Myocyte (in vitro differentiated cells): ENCODE data around the gene KRTAP2-3. TPM values are rescaled to one million over a fixed set of nuclear protein-coding genes. Genes with fewer than 3 reads are reported as not detected.
"Not testable (repeated sequence)": the region's sequence is repeated elsewhere in the genome, so short reads cannot be mapped to it uniquely, and the experiment has no call there.

Experiments used
- DNase-seq: peaks from one replicate; pipeline ENCODE4 v3.0.0-alpha.2; 2012; ENCODE audit warnings: low read depth
- polyA plus RNA-seq: library from polyadenylated mRNA; unstranded; fragments of >200 nt; gene quantifications from one replicate; pipeline ENCODE4 v1.2.1, GENCODE V29; 2012; ENCODE audit warnings: missing spikeins
- total RNA-seq: library from RNA; depleted of rRNA; stranded (reverse); fragments of >200 nt; gene quantifications from 2 replicates; pipeline ENCODE4 v1.2.3, GENCODE V29; 2014

KRTAP2-3 gene, protein sequence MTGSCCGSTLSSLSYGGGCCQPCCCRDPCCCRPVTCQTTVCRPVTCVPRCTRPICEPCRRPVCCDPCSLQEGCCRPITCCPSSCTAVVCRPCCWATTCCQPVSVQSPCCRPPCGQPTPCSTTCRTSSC
- total RNA-seq: 0.19 TPM in 1 of 2 replicates, not detected in the other
- polyA plus RNA-seq: 1.7 TPM

DNA sequence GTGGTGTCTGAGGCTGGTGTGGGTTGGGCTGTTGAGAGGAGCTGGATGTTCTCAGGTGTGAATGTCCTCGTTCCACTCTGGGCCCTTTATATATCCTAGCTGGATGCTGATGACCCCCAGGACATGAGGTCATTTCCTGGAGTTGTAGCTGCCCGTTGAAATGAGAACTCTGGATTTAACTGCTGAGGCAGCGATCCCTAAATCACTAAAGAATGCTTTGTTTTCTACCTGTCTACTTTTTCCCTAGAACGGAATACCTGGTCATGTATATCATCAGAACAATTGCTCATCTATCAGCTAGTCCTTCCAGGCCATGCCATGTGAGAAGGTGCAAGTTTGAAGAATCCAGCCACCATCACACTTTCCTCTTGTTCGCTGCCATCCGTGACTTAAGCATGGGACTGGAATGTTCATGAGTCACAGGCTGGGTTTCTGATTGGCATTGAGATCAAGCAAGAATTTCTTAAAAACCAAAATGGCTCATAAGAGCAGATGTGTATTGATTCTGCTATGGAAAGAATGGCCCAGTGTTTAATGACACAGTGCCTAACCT is at the start of gene KRTAP2-3:
Gene KRTAP2-3, minus strand, starts transcription at position 63 of the 553 bp plus-strand sequence. CDS start 64 bp downstream, outside the sequence.
- peak; percentile 91 for DNase-seq

DNA sequence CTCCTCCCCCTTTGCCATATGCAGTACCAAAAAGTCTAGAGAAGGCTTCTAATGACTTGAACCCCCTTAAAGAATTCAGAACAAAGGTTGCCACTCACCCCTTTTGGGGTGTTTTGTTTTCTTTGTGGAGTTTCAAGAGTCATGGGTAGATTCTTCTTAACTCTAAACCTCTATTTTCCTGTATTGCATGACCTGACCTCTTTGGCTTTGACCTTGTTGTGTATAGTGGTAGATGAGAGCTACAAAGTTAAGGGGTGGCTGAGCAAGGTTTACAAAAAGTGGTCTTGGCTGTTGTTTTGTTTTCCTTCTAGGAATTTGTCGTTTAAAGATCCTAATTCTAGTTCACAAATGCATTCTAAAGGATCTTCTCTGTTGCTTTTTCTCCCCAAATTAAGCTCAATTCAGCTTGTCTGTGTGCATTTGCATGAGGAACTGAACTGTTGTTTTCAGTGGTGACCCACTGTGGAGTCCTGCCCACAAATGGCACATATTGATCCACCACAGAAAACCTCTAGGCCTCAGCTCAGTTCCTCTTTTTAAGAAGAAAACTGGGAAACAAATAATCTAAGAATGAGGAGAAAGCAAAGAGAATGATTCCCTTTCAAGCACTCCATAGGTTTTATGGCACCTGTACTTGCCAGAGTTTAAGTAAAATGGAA is 48.9 kb upstream of the KRTAP2-3 start:
- DNase-seq: not testable (repeated sequence)

DNA sequence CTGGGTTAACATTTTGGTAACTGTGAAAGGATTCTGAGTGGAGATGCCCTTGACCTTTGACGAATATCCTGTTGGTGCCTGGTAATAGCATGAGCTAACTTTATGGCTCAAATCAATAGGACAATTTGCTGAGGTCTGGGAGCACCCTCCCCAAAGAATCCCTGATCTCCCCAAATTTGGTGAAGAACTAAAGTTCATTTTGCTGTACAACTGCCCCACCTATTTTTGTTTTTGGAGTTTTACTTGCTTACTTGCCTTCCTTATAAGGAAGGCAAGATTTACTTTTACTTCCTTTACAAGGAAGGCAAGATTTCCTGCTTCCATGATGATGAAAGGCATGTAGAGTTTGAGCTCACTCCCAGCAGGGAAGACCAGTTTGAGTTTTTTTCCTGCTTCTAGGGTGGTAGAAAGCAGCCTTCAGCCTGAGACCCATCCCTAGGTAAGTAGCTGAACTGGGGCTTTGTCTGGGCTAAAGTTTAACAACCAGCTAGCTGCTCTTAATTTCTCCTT is 48.1 kb upstream of the KRTAP2-3 start:
- no peak for DNase-seq

DNA sequence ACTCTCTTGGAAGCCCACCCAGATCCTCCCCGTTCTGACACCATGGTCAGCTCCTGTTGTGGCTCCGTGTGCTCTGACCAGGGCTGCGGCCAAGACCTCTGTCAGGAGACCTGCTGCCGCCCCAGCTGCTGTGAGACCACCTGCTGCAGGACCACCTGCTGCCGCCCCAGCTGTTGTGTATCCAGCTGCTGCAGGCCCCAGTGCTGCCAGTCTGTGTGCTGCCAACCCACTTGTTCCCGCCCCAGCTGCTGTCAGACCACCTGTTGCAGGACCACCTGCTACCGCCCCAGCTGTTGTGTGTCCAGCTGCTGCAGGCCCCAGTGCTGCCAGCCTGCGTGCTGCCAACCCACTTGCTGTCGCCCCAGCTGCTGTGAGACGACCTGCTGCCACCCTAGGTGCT is 45.4 kb upstream of the KRTAP2-3 start, which contains the start of gene KRTAP4-9:
Gene KRTAP4-9, plus strand, starts transcription at position 43 of the 400 bp plus-strand sequence. Its CDS starts 0 bp downstream, at position 43.
- peak; percentile 15 for DNase-seq

DNA sequence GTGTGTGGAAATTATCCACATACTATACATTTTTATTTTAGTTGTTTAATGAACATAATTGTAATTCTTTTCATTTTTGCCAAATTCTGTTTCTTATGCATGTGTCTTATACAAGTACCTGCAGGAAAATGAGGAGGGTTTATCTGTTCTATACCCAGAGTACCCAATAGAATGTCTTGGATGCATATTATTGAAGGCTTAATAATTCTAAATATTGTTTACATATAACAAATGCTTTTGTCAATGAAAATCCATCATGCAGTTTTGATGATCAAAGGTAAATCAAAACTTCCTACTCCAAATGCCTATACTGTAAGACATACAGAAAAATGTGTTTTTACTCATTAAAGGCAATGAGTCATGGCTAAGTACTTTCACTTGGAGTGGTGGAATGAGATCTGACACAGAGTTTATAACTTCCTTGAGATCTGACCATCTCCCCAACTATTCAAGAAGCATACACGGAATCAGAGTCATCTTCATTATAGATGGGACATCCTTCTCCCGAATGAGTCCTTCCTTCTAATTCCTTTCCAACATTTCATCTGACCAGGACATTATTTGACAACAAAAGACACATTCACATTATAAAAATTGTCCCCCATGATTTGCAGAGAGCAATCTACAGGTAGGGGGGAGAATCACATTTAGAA is 44.6 kb upstream of the KRTAP2-3 start:
- DNase-seq: not testable (repeated sequence)

DNA sequence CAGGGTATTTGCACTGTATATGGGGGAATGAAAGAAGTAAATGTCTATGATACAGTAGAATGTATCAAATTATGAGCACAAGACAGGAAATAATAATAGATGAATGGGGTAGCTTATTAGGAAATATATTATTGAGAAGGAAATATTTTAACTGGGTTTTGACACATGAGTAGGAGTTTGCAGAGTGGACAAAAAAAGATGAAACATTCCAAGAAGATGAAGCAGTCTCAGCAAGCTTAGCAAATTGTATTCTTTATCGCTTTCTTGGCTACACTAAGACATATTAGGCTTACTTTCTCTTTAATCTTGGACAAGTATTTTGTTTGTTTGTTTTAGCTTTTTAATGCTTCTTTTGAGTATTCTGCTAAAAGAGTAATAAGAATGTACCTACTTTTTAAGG is 44.0 kb upstream of the KRTAP2-3 start:
- DNase-seq: no peak

DNA sequence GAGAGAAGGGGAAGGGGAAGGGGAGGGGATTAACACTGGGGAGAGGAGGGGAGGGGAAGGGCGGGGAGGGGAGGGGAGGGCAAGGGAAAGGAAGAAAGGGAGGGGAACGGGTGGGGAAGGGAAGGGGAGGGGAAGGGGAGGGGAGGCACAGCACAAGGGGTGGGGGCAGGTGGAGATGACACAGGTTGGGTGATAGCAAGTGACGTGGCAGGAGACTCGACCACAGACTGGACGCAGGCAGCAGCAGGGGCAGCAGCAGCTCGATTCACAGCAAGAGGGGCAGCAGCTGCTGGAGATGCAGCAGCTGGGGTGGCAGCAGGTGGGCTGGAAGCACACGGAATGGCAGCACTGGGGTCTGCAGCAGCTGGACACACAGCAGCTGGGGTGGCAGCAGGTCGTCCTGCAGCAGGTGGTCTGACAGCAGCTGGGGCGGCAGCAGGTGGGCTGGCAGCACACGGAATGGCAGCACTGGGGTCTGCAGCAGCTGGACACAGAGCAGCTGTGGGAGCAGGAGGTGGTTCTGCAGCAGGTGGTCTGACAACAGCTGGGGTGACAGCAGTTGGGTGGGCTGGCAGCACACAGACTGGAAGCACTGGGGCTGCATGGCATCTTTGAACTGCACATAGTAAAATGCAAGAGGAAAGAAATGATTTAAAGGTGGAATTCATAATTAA is 41.8 kb upstream of the KRTAP2-3 start, which contains the start of gene KRTAP4-16:
Gene KRTAP4-16, minus strand, starts transcription at position 624 of the 674 bp plus-strand sequence. Its CDS starts 0 bp downstream, at position 624.
- DNase-seq: peak; percentile 14

DNA sequence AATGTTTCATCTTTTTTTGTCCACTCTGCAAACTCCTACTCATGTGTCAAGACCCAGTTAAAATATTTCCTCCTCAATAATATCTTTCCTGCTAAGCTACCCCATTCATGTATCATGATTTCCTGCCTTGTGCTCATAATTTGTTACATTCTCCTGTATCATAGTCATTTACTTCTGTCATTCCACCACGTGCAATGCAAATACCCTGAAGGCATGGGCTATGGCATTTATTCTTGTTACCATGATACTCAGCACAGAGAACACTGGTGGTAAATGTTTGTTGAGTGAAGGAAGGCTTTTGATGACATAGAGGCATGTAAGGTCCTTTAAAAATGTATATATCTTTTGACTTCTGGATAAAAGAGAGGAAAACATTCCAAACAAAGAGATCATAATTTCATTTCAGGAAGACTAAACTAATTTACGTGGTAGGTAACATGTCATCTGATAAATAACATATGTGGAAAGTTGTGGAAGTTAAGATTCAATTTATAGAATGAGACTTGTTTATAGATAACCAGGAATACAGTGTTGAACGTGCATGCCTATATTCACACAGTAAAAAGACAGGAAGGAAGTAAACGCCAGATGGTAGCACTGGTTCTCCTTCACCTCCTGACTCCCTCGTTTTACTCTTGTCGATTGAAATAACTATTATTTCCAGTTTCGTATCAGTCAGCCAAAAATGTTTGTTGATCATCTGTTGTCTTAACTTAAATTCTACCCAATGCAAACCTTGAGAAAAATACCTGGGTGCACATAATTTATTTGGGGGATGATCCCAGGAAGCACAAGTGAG is 40.0 kb upstream of the KRTAP2-3 start:
- DNase-seq: not testable (repeated sequence)

DNA sequence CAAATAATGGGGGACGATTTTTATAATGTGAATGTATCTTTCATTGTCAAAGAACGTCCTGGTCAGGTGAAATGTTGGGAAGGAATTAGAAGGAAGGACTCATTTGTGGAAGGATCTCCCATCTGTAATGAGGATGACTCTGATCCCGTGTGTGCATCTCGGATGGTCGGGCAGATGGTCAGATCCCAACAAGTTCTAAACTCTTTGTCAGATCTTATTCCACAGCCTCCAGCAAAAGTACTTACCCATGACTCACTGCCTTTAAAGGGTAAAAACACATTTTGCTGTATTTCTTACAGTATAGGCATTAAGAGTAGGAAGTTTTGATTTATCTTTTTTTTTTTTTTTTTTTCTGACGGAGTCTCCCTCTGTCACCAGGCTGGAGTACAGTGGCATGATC is 38.6 kb upstream of the KRTAP2-3 start:
- no peak for DNase-seq

DNA sequence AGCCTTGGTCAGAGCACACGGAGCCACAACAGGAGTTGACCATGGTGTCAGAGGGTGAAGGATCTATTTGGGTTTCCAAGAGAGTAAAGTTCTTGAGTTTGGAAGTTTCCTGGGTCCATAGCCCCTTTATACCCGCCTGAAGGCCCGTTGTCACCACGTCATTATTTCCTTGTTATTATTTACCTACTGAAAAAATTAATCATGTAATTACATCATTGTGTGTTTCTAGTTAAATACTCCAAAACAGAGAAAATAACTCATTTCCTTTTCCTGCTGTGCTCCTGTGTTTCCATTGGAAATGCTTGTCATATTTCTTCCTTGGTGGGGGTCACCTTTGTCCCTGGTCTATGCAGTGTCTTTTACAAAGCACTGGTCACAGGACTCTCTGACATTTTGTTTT is 38.1 kb upstream of the KRTAP2-3 start, which contains the start of gene KRTAP4-8:
Gene KRTAP4-8, minus strand, starts transcription at position 101 of the 400 bp plus-strand sequence. Its CDS starts 58 bp downstream, at position 43.
- no peak for DNase-seq

DNA sequence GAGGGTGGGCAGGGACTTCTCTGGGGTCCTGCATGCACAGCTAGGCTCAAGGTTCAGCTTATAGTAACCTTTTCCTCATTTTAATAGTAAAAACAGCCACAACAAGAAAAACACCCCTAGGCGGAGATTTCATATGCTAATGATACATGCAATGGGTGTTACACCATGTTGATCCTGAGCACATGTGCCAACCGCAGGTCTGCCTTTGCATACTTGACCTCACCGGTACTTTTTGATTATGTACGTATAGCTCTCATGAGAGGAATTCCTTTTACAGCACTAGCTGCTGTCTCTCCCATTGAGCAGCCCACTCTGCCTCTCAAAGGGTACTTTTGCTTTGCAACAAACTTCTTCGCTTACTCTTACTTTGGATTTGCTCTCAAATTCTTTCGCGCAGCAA is 36.1 kb upstream of the KRTAP2-3 start:
- no peak for DNase-seq

DNA sequence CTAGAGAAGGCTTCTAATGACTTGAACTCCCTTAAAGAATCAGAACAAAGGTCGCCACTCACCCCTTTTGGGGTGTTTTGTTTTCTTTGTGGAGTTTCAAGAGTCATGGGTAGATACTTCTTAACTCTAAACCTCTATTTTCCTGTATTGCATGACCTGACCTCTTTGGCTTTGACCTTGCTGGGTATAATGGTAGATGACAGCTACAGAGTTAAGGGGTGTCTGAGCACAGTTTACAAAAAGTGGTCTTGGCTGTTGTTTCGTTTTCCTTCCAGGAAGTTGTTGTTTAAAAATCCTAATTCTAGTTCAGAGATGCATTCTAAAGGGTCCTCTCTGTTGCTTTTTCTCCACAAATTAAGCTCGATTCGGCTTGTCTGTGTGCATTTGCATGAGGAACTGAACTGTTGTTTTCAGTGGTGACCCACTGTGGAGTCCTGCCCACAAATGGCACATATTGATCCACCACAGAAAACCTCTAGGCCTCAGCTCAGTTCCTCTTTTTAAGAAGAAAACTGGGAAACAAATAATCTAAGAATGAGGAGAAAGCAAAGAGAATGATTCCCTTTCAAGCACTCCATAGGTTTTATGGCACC is 28.9 kb upstream of the KRTAP2-3 start:
- DNase-seq: not testable (repeated sequence)

DNA sequence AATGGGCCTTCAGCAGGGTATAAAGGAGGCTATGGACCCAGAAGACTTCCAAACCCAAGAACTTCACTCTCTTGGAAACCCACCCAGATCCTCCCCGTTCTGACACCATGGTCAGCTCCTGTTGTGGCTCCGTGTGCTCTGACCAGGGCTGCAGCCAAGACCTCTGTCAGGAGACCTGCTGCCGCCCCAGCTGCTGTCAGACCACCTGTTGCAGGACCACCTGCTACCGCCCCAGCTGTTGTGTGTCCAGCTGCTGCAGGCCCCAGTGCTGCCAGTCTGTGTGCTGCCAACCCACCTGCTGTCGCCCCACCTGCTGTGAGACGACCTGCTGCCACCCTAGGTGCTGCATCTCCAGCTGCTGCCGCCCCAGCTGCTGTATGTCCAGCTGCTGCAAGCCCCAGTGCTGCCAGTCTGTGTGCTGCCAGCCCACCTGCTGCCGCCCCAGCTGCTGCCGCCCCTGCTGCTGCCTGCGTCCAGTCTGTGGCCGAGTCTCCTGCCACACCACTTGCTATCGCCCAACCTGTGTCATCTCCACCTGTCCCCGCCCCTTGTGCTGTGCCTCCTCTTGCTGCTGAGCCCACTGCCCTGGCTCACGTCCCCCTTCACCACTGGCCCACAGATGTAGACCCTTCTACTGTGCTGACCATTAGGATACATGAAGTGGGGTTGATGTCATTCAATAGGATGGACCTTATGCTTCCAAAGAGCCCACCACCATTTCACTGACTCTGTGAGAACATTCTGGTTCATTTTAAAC is 24.4 kb upstream of the KRTAP2-3 start, which contains the start of gene KRTAP4-7:
Gene KRTAP4-7, plus strand, starts transcription at position 51 of the 757 bp plus-strand sequence. Its CDS starts 57 bp downstream, at position 108.
- DNase-seq: not testable (repeated sequence)

DNA sequence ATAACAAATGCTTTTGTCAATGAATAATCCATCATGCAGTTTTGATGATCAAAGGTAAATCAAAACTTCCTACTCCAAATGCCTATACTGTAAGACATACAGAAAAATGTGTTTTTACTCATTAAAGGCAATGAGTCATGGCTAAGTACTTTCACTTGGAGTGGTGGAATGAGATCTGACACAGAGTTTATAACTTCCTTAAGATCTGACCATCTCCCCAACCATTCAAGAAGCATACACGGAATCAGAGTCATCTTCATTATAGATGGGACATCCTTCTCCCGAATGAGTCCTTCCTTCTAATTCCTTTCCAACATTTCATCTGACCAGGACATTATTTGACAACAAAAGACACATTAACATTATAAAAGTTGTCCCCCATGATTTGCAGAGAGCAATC is 23.5 kb upstream of the KRTAP2-3 start:
- DNase-seq: not testable (repeated sequence)

DNA sequence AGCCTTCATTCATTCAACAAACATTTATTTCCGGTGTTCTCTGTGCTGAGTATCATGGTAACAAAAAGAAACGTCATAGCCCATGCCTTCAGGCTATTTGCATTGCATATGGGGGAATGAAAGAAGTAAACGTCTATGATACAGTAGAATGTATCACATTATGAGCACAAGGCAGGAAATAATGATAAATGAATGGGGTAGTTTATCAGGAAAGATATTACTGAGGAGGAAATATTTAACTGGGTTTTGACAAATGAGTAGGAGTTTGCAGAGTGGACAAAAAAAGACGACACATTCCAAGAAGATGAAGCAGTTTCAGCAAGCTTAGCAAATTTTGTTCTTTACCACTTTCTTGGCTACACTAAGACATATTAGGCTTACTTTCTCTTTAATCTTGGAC is 22.7 kb upstream of the KRTAP2-3 start:
- no peak for DNase-seq

DNA sequence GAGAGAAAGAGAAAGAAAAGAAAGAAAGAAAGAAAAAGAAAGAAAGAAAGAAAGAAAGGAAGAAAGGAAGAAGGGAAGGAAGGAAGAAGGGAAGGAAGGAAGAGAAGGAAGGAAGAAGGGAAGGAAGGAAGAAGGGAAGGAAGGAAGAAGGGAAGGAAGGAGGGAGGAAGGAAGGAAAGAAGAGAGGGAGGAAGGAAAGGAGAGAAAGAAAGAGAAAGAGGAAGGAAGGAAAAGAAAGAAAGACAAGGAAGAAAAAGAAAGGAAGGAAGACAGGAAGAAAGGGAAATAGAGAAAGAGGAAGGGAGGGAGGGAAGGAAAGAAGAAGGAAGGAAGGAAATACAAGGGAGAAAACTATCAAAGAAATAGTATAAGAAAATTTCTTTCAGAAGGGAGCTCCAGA is 16.9 kb upstream of the KRTAP2-3 start:
- DNase-seq: no peak

DNA sequence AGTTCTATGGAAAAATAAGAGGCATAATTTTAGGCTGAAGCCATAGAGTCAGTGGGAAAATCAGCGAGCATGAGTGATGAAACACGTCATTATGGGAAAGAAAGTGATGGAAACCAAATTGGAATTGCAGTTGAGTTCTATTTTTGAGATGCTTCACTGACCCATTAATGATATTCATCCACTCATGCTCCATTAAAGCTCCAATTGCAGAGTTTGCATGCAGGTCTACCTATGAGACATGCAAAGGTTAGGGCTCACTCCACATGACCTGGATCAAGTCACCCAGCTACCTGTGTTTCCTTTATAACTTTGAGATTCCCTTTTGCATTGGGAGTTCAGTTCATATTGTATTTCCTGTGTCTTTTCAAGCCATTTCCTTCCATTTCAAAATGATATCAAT is 13.8 kb upstream of the KRTAP2-3 start:
- no peak for DNase-seq

DNA sequence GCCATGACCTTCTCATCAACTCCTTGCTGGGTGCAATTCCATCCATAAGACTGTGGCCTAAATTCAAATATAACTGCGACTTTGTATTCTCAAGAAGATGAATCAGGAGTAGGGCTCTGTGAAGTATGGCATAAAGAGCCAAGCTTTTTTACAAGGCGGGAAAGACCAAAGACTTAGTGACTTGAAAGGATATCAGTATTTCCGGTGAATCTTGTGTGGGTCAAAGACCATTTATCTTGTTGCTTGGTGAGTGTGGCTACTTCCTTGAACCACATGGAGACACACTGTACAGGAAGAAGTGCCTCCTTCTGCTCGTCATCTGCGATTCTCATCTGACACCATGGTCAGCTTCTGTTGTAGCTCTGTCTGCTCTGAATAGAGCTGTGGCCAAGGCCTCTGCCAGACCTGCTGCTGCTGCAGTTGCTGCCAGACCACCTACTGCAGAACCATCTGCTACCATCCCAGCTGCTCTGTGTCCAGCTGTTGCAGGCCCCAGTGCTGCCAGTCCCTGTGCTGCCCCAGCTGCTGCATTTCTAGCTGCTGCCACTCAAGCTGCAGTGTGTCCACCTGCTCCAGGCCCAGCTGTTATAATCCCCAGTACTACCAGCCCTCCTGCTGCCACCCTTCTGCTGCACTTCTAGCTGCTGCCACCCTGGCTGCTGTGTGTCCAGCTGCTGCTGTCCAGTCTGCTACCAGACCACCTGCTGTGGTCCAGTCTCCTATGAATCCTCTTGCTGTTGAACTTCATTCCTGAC is 11.9 kb upstream of the KRTAP2-3 start:
- DNase-seq: peak; percentile 94
